Measurements from ENCODE around the gene OBP2A. TPM values are rescaled to one million over a fixed set of nuclear protein-coding genes. Genes with fewer than 3 reads are reported as not detected.

The OBP2A gene
- total and polyA plus RNA-seq, 2 donors (not counting 1 experiment from before 2014, with no cell fraction given): not detected

DNA sequence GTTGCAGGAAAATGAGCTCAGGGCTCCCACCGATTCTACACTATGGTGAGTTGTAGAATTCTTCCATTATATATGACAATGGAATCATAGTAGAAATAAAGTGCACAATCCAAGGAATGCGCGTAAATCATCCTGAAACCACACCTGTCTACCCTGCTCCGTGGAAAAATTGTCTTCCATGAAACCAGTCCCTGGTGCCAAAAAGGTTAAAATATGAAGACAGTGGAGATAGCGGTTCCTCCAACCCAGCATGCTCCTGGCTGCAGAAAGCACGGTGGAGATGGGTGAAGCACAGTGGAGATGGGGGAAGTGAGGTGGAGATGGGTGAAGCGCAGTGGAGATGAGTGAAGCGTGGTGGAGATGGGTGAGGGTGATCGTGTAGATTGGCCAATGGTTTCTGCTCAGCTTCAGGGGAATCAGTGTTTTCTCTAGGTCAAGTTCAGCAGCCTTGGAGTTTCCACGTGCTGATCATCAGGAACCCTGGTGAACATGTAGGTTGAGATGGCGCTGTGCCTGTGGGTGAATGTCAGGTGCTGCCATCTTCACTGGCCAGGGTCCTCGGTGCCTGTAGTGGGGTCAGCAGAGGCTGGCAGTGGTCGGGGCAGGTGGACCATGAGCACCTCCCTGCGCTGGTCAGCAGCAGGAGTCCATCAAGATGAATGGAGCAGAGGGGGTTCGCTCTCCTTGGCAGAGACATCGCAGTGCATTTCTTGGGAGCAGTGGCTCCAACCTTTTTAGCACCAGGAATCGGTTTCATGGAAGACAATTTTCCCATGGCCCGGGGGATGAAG lies 35.9 kb downstream of the OBP2A start:
- H3K27me3 ChIP-seq (ENCODE audit: control insufficient read depth, insufficient read depth, low read length): no peaks in the 10 kb centered on the region
- TF ChIP-seq, protein P1, sequence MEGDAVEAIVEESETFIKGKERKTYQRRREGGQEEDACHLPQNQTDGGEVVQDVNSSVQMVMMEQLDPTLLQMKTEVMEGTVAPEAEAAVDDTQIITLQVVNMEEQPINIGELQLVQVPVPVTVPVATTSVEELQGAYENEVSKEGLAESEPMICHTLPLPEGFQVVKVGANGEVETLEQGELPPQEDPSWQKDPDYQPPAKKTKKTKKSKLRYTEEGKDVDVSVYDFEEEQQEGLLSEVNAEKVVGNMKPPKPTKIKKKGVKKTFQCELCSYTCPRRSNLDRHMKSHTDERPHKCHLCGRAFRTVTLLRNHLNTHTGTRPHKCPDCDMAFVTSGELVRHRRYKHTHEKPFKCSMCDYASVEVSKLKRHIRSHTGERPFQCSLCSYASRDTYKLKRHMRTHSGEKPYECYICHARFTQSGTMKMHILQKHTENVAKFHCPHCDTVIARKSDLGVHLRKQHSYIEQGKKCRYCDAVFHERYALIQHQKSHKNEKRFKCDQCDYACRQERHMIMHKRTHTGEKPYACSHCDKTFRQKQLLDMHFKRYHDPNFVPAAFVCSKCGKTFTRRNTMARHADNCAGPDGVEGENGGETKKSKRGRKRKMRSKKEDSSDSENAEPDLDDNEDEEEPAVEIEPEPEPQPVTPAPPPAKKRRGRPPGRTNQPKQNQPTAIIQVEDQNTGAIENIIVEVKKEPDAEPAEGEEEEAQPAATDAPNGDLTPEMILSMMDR (conservative IDR thresholded peaks at IDR 0.05 in 1 of 2, IDR thresholded peaks at IDR 0.05 in 1 of 2; ENCODE audit: low read depth in 1 of 2, low read length in 2 of 2): no peak
- no peak for TF ChIP-seq EZH2 (IDR thresholded peaks at IDR 0.05; ENCODE audit: low read length, missing control alignments)
- H4K20me1 ChIP-seq (ENCODE audit: control insufficient read depth, extremely low read depth, insufficient read depth, low read length): no peaks in the 10 kb centered on the region
- H3K4me1 ChIP-seq (ENCODE audit: control insufficient read depth, extremely low read depth, insufficient read depth, low read length): no peaks in the 10 kb centered on the region
- H2AFZ ChIP-seq (ENCODE audit: low read length): no peak overlapping the region
- no peak overlapping the region for H3K4me3 ChIP-seq (replicated peaks in 1 of 4; ENCODE audit: control extremely low read depth in 1 of 4, insufficient read depth in 1 of 4, low read depth in 3 of 4, low read length in 4 of 4)
- H3K9me3 ChIP-seq (ENCODE audit: control insufficient read depth, insufficient read depth, low read depth, low read length): no peaks in the 10 kb centered on the region
- no peak overlapping the region for H3K9ac ChIP-seq (ENCODE audit: insufficient read depth, low read length)
- no peak overlapping the region for H3K27ac ChIP-seq (ENCODE audit: insufficient read depth, low read length)
- no peaks in the 10 kb centered on the region for H3K36me3 ChIP-seq (ENCODE audit: control insufficient read depth, insufficient read depth, low read length)
- H3K79me2 ChIP-seq (ENCODE audit: control insufficient read depth, insufficient read depth, low read length): no peaks in the 10 kb centered on the region
- DNase-seq (ENCODE audit: low read depth in 2 of 2): no peak
- H3K4me2 ChIP-seq (ENCODE audit: extremely low read depth, insufficient read depth, low read length): no peak overlapping the region

DNA sequence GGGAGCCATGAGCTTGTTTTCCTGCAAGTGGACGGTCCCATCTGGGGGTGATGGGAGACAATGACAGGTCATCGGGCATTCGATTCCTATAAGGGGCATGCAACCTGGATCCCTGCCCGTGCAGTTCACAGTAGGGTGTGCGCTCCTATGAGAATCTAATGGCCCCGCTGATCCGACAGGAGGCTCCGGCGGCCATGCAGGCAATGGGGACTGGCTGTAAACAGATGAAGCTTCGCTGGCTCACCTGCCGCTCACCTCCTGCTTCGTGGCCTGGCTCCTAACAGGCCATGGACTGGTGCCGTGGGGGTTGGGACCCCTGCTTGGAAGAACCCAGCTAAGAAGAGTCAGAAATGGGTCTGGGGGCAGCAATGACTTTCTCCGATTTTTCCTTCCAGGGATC lies 36.6 kb downstream of the OBP2A start:
- H3K4me1 ChIP-seq (ENCODE audit: control insufficient read depth, extremely low read depth, insufficient read depth, low read length): no peaks in the 10 kb centered on the region
- H3K79me2 ChIP-seq (ENCODE audit: control insufficient read depth, insufficient read depth, low read length): no peaks in the 10 kb centered on the region
- H3K4me3 ChIP-seq (replicated peaks in 1 of 4; ENCODE audit: control extremely low read depth in 1 of 4, insufficient read depth in 1 of 4, low read depth in 3 of 4, low read length in 4 of 4): no peak overlapping the region
- no peak for TF ChIP-seq EZH2 (IDR thresholded peaks at IDR 0.05; ENCODE audit: low read length, missing control alignments)
- TF ChIP-seq, protein P1 (conservative IDR thresholded peaks at IDR 0.05 in 1 of 2, IDR thresholded peaks at IDR 0.05 in 1 of 2; ENCODE audit: low read depth in 1 of 2, low read length in 2 of 2): no peak
- H3K4me2 ChIP-seq (ENCODE audit: extremely low read depth, insufficient read depth, low read length): no peak overlapping the region
- no peak overlapping the region for H2AFZ ChIP-seq (ENCODE audit: low read length)
- no peaks in the 10 kb centered on the region for H3K27me3 ChIP-seq (ENCODE audit: control insufficient read depth, insufficient read depth, low read length)
- no peak for DNase-seq (ENCODE audit: low read depth in 2 of 2)
- no peaks in the 10 kb centered on the region for H3K9me3 ChIP-seq (ENCODE audit: control insufficient read depth, insufficient read depth, low read depth, low read length)
- H3K27ac ChIP-seq (ENCODE audit: insufficient read depth, low read length): no peak overlapping the region
- H3K9ac ChIP-seq (ENCODE audit: insufficient read depth, low read length): no peak overlapping the region
- no peaks in the 10 kb centered on the region for H3K36me3 ChIP-seq (ENCODE audit: control insufficient read depth, insufficient read depth, low read length)
- H4K20me1 ChIP-seq (ENCODE audit: control insufficient read depth, extremely low read depth, insufficient read depth, low read length): no peaks in the 10 kb centered on the region

DNA sequence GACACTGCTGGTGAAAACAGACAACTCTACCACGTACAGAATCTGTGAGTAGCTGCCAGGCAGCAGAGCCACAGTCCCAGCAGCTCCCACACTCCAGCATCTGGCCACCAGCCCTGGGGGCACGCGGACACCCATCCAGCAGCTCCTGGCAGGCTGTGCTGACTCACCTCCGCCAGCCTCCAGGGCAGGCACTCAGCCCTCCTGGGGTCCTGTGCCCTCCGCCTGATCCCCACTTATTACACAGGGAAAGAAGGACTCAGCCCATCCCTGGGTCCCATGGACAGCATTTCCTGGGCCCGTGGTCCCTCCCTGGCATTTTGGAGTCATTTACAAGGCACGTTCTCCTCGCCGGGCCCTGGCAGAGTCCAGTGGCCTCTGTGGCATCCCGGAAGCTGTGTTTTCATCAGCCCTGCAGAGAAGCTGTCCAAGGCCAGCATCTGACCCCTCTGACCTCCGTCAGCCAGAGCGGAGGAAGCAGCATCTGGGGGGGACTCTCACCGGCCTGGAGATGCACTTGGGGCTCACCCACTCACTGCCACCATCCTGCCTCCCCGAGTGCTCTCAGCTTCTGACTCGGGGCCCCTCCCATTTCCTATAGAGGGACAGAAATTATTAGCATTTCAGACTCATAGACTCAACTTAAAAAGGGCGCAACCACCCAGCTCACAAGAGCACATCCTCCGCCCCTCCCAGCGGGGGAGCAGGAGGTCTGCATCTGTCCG lies 37.2 kb downstream of the OBP2A start:
- Histone ChIP-seq H3K4me3 (replicated peaks in 1 of 4; ENCODE audit: control extremely low read depth in 1 of 4, insufficient read depth in 1 of 4, low read depth in 3 of 4, low read length in 4 of 4) (no peak overlapping the region), H3K9ac (ENCODE audit: insufficient read depth, low read length) (no peak overlapping the region), H4K20me1 (ENCODE audit: control insufficient read depth, extremely low read depth, insufficient read depth, low read length) (no peaks in the 10 kb centered on the region), H3K4me2 (ENCODE audit: extremely low read depth, insufficient read depth, low read length) (no peak overlapping the region), H3K27me3 (ENCODE audit: control insufficient read depth, insufficient read depth, low read length) (no peaks in the 10 kb centered on the region), H3K36me3 (ENCODE audit: control insufficient read depth, insufficient read depth, low read length) (no peaks in the 10 kb centered on the region), H3K9me3 (ENCODE audit: control insufficient read depth, insufficient read depth, low read depth, low read length) (no peaks in the 10 kb centered on the region), H3K79me2 (ENCODE audit: control insufficient read depth, insufficient read depth, low read length) (no peaks in the 10 kb centered on the region), H3K27ac (ENCODE audit: insufficient read depth, low read length) (no peak overlapping the region), H3K4me1 (ENCODE audit: control insufficient read depth, extremely low read depth, insufficient read depth, low read length) (no peaks in the 10 kb centered on the region), H2AFZ (ENCODE audit: low read length) (no peak overlapping the region)
- no peak for DNase-seq (ENCODE audit: low read depth in 2 of 2)
- TF ChIP-seq, protein P1 (conservative IDR thresholded peaks at IDR 0.05 in 1 of 2, IDR thresholded peaks at IDR 0.05 in 1 of 2; ENCODE audit: low read depth in 1 of 2, low read length in 2 of 2): no peak
- TF ChIP-seq EZH2 (IDR thresholded peaks at IDR 0.05; ENCODE audit: low read length, missing control alignments): no peak

All from fibroblast of lung (primary cell).